ENCODE results near the gene SEMA6A. TPM values are rescaled to one million over a fixed set of nuclear protein-coding genes. Genes with fewer than 3 reads are reported as not detected.

SEMA6A gene
- total and polyA plus RNA-seq, 4 donors: 3.7 to 11.4 (median 5.6) TPM

GRCh38 chr5:116419258-116419657 is 155.4 kb downstream of the SEMA6A start:
- 96% methylated on average over 1 of the region's 1 CpG for WGBS
- no peak for TF ChIP-seq MAX (IDR thresholded peaks at IDR 0.05)
- no peak for TF ChIP-seq JUND (IDR thresholded peaks at IDR 0.05)
- no peak for TF ChIP-seq NR2F2 (IDR thresholded peaks at IDR 0.05)
- no peak for TF ChIP-seq EGR1 (IDR thresholded peaks at IDR 0.05; ENCODE audit: low read depth in 2 of 2)
- no peak for TF ChIP-seq RXRA (IDR thresholded peaks at IDR 0.05)
- no peak for TF ChIP-seq YY1 (IDR thresholded peaks at IDR 0.05)
- no peak for TF ChIP-seq REST (IDR thresholded peaks at IDR 0.05)
- no peak for TF ChIP-seq HNF4G (IDR thresholded peaks at IDR 0.05)
- no peak for TF ChIP-seq RAD21 (IDR thresholded peaks at IDR 0.05)
- no peak for TF ChIP-seq GABPA (IDR thresholded peaks at IDR 0.05 in 1 of 2, conservative IDR thresholded peaks at IDR 0.05 in 1 of 2)
- no peak for TF ChIP-seq SP1 (IDR thresholded peaks at IDR 0.05)
- TF ChIP-seq CTCF (IDR thresholded peaks at IDR 0.05; ENCODE audit: low read depth, low read length, missing input control): no peak
- TF ChIP-seq HNF4A (conservative IDR thresholded peaks at IDR 0.05): no peak
- no peak for TF ChIP-seq FOXA1 (IDR thresholded peaks at IDR 0.05)
- no peak for TF ChIP-seq FOXA2 (IDR thresholded peaks at IDR 0.05)
- Histone ChIP-seq H3K4me1 (ENCODE audit: control insufficient read depth in 4 of 4, insufficient read depth in 4 of 4, low read length in 3 of 4) (no peaks in the 10 kb centered on the region), H3K27ac (ENCODE audit: low read depth in 1 of 2, low read length in 2 of 2) (no peak overlapping the region), H3K9me3 (ENCODE audit: control insufficient read depth in 4 of 4, low read length in 3 of 4) (no peaks in the 10 kb centered on the region), H3K4me3 (ENCODE audit: low read depth in 1 of 3, low read length in 3 of 3) (no peak overlapping the region), H3K27me3 (ENCODE audit: control insufficient read depth in 4 of 4, insufficient read depth in 4 of 4, low read length in 3 of 4) (no peaks in the 10 kb centered on the region), H3K36me3 (ENCODE audit: control insufficient read depth in 4 of 4, insufficient read depth in 3 of 4, low read depth in 1 of 4, low read length in 3 of 4) (no peaks in the 10 kb centered on the region), H3K9ac (ENCODE audit: low read depth in 1 of 2, low read length in 2 of 2) (no peak overlapping the region)
- no peak for DNase-seq (ENCODE audit: low spot score)

- no peaks in the 10 kb centered on the region for H3K4me1 ChIP-seq (ENCODE audit: control insufficient read depth in 4 of 4, insufficient read depth in 4 of 4, low read length in 3 of 4)
- WGBS: 87% methylated on average over 3 of the region's 3 CpGs
- TF ChIP-seq FOXA2 (IDR thresholded peaks at IDR 0.05) (no peak), JUND (IDR thresholded peaks at IDR 0.05) (no peak), RAD21 (IDR thresholded peaks at IDR 0.05) (no peak), HNF4G (IDR thresholded peaks at IDR 0.05) (no peak), YY1 (IDR thresholded peaks at IDR 0.05) (no peak), SP1 (IDR thresholded peaks at IDR 0.05) (no peak), EGR1 (IDR thresholded peaks at IDR 0.05; ENCODE audit: low read depth in 2 of 2) (no peak), HNF4A (conservative IDR thresholded peaks at IDR 0.05) (no peak), REST (IDR thresholded peaks at IDR 0.05) (no peak), MAX (IDR thresholded peaks at IDR 0.05) (no peak), NR2F2 (IDR thresholded peaks at IDR 0.05) (no peak), TAF1 (conservative IDR thresholded peaks at IDR 0.05) (no peak), RXRA (IDR thresholded peaks at IDR 0.05) (no peak), ATF3 (IDR thresholded peaks at IDR 0.05) (no peak), GABPA (IDR thresholded peaks at IDR 0.05 in 1 of 2, conservative IDR thresholded peaks at IDR 0.05 in 1 of 2) (no peak), ZBTB33 (IDR thresholded peaks at IDR 0.05) (no peak)
Measured at GRCh38 chr5:116418774-116419173, 155.8 kb downstream of the SEMA6A start.

More at GRCh38 chr5:116418774-116419173, 155.8 kb downstream of the SEMA6A start:
- Histone ChIP-seq H3K9ac (ENCODE audit: low read depth in 1 of 2, low read length in 2 of 2) (no peak overlapping the region), H3K36me3 (ENCODE audit: control insufficient read depth in 4 of 4, insufficient read depth in 3 of 4, low read depth in 1 of 4, low read length in 3 of 4) (no peaks in the 10 kb centered on the region), H3K27ac (ENCODE audit: low read depth in 1 of 2, low read length in 2 of 2) (no peak overlapping the region), H3K9me3 (ENCODE audit: control insufficient read depth in 4 of 4, low read length in 3 of 4) (no peaks in the 10 kb centered on the region), H3K4me3 (ENCODE audit: low read depth in 1 of 3, low read length in 3 of 3) (no peak overlapping the region), H3K27me3 (ENCODE audit: control insufficient read depth in 4 of 4, insufficient read depth in 4 of 4, low read length in 3 of 4) (no peaks in the 10 kb centered on the region)
- no peak for DNase-seq (ENCODE audit: low spot score)

All from liver (tissue), 9 donors.